Embryonic facial prominence (tissue), 1 donor: ENCODE data around the gene TOR2A.

Experiments
- DNase-seq: peaks from one replicate; pipeline ENCODE4 v3.0.0-alpha.2; 2016; ENCODE audit errors: extremely low spot score

TOR2A gene

DNA sequence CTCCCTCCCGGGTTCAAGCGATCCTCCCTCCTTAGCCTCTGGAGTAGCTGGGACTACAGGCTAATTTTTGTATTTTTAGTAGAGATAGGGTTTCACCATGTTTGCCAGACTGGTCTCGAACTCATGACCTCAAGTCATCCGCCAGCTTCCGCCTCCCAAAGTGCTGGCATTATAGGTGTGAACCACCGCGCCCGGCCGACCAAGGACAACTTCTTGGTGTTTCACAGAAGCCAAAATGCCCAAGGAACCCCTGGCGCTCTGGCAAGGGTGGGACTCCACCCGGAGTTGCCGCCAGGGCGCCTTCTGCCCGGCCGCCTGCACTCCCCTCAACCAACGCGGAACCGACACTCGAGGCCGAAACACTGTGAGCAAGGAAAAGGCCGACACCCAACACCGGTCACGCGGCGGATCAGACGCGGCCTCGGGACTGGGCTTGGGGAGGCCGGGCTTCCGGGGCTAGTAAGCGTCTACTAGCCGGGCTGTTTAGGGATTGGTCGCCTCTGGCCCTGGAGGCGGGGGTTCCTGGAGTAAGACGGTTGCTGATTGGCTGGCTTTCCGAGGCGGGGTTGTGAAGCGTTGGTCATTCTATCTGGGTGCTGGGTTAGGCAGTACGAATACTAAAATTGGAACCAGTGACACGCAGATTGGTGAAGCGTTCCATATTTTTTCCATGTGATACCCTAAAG, 36.0 kb downstream of the TOR2A start:
- DNase-seq, result peak; percentile 92

DNA sequence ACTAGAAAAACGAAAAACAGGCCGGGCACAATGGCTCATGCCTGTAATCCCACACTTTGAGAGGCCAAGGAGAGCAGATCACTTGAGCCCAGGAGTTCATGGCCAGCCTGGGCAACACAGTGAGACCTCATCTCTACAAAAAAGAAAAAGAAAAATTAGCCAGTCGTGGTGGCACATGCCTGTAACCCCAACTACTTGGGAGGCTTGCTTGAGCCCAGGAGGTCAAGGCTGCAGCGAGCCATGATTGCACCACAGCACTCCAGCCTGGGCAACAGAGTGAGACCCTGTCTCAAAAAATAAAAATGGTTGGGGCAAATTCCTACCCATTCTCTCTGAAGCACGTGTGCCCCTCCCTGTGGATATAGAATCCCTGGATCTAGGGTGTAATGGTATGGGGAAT, 36.7 kb downstream of the TOR2A start:
- no peak for DNase-seq

DNA sequence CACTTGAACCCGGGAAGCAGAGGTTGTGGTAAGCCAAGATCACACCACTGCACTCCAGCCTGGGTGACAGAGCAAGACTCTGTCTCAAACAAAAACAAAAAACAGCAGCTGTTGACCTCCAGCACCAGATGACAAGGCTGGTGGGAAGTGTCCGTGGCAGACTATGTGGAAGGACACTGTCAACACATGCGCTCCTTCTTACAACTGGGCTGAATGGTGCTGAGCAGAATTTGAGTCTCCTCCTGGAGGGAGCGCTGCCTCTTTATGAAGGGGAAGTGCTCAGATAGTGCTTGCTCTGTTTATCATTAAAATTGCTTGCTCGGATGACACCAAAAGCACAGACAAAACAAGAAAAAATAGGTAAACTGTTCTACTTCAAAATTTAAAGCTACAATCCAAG, 37.5 kb downstream of the TOR2A start:
- no peak for DNase-seq

DNA sequence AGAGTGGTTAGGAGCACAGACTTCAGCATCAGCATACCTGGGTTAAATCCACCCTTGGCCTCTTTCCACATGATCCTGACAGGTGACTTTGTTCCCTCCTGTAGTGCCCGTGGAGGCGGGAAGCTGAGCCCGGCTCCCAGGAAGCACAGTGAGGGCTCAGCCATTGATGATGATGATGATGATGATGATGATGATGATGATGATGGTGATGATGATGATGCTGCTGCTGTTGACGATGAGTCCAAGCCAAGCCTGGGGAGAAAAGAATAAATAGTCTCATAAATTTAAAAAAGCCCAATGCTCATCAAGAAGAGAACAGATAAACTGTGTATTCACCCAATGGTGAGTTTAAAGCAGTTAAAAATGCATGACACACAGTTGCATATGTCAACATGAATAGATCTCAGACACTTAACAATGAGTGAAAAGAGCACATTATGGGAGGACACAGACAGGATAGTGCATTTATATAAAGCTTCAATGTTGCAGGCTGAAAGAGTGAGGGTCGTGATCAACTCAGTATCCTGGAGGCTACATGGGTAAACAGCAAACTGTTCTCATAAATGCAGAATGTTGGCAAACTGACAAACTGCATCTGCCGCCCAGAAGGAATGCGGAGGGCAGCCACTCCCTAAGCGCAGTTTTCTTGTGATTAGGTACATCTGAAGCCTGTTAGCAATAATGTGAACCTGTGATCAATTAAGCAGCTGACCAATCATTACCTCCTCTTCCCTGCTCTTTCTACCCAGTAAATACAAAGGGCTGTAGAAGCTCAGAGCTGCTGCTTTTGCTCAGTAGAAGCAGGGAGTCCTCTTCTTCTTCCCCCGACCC, 40.0 kb downstream of the TOR2A start:
- DNase-seq, result no peak

DNA sequence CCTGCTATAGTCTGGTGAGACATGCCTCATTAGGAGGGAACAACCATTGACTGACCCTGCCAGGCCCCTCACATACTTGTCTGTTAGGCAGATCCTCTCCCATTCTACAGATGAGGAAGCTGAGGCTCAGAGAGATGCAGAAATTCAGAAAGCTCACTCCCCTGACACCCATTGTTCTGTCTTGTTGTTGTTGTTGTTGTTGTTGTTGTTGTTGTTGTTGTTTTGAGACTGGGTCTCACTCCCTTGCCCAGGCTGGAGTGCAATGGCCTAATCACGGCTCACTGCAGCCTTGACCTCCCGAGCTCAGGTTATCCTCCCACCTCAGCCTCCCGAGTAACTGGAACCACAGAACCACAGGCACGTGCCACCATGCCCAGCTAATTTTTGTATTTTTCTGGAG, 41.4 kb downstream of the TOR2A start:
- DNase-seq, result no peak

DNA sequence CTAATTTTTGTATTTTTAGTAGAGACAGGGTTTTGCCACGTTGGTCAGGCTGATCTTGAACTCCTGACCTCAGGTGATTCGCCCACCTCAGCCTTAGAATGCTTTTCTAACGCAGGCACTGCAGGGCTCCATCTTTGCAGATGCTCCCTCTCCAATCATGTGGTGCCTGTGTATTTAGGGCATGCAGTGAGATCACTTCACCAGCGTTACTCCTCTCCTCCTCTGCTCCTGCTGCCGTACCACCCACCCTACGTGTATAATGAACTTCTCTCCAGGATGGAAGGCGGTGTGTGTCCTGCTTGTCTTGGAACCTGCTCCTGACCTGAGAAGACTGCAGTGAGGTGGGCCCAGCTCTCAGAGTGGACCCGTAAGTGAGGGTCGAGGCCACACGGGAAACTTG, 42.0 kb downstream of the TOR2A start:
- DNase-seq, result no peak

DNA sequence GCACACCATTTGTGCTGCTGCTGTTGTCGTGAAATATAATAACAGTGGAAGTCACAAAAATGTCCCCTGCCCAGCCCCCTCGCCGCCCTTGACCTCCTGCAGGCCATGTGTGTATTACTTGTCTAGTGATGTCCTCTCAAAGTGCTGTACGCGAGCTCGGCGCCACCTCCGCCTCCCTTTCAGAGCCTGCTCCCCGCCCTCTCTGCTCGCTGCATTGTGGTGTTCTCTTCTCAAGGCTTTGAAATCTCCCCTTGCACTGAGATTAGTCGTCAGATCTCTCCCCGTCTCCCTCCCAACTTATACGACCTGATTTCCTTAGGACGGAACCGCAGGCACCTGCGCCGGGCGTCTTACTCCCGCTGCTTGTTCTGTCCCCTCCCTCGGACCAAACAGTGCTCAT, 43.0 kb downstream of the TOR2A start:
- DNase-seq, result no peak

DNA sequence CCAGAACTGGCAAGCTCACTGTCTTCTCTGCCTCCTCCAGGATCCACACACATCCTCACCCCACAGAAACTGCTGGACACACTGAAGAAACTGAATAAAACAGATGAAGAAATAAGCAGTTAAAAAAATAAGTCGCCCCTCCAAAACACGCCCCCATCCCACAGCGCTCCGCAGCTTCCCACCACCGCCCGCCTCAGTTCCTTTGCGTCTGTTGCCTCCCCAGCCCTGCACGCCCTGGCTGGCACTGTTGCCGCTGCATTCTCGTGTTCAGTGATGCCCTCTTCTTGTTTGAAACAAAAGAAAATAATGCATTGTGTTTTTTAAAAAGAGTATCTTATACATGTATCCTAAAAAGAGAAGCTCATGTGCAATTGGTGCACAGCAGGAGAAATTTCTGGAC, 44.4 kb downstream of the TOR2A start:
- no peak for DNase-seq

DNA sequence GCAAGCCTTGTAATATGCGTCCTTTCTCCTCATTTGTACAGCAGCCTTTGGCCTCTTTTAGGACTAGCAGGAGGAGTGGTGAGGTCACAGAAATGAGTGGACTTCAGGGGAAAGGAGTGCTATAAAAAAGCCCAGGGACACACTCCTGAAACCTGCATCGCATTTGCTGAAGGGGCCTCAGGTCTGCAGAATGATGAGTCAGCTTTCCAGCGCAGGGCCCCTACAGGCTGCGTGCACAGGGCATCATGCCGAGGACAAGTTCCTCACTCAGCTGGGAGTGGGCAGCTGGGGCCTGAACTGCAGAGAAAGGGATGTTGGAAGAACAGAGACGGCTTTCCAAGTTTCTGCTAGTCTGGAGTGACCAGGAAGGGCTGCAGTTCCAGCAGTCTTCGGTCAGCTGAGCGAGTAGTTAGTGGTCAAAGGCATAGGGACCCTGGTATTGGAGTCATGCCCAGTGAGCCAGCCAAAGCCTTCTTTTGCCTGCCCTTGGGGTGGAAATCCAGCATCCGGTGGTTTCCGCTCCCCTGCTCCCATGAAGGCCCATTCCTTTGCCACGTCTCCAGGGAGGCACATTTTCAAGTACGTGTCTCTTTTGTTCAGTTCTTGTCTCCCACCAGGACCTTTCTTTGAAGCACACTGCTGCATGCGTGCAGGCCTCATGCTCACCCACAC, 45.6 kb downstream of the TOR2A start:
- DNase-seq, result no peak

DNA sequence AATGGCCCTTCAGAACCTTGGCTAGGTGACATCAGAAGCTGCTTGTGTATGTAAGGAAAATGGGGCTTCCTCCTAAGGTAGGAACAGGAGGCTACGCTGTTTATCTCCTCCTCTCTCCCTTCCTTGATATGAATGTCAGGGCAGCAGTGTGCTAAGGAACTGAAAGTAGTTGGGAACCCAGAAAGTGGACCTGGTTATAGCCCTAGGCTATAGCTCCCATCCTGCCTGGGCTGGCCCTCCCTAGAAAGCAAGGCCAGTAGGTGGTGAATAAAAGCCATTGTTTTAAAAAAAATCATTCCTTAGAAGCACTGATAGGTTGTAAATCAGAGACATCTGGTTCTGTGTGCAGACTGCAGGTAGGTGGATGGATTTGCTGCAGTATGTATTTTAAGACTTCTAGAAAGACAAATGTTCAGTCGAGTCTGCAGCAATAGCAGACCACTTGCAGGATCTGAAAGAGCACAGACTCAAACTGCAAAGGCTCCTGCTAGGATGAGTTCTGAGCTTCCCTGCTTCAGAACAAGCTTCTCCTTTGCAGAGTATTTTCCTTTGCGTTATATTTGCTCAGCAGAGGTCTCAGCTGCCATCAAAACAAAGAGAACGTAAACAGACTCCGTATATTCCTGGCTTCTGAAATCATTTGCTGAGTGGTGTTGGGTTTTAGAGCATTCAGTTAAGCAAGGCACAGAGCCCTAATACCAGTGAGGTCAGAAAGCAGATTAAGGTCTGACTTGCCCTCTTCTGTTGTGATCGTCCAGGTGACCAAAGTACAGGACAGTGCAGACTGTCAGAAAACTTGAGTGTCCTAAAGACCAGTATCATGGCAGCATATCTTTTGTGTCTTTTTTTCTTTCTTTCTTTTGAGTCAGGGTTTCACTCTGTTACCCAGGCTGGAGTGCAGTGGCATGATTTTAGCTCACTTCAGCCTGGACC, 48.4 kb downstream of the TOR2A start:
- no peak for DNase-seq

DNA sequence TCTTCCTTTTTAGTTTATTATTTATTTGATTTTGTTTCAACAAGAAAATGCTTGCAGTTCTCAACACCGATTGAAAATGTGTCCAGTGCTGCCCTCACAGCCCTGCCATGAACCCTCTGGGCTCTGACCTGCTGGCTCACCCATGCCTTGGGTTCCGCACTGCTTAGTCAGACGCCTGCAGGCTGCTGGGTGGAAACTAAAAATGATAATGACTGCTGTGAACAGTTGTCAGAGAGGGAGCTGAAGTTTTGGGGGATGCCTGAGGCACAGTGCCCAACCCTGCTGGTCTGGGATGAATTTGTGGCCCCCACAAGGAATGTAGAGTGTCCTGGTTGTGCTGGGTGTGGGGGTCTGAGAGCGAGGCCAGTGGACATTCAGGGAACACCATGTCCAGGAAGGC, 50.5 kb downstream of the TOR2A start:
- no peak for DNase-seq

DNA sequence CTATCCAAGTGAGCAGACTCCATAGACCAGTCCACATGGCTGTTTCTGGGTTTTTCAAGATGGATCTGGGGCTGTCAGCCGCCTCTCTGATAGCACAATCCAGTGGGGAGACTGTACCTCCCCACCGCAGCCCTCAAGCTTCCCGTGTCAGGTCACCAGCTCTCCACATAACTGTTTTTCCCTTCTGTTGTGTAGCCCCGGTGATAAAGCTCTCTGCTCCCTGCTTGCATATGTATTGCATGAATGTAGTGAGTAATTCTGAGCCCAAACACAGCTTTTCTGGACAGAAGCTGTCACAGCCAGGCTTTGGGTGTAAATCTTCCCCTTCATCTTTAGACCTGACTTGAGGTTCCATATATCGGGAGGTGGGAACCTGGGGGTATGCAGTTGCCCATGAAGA, 51.4 kb downstream of the TOR2A start:
- DNase-seq, result no peak

DNA sequence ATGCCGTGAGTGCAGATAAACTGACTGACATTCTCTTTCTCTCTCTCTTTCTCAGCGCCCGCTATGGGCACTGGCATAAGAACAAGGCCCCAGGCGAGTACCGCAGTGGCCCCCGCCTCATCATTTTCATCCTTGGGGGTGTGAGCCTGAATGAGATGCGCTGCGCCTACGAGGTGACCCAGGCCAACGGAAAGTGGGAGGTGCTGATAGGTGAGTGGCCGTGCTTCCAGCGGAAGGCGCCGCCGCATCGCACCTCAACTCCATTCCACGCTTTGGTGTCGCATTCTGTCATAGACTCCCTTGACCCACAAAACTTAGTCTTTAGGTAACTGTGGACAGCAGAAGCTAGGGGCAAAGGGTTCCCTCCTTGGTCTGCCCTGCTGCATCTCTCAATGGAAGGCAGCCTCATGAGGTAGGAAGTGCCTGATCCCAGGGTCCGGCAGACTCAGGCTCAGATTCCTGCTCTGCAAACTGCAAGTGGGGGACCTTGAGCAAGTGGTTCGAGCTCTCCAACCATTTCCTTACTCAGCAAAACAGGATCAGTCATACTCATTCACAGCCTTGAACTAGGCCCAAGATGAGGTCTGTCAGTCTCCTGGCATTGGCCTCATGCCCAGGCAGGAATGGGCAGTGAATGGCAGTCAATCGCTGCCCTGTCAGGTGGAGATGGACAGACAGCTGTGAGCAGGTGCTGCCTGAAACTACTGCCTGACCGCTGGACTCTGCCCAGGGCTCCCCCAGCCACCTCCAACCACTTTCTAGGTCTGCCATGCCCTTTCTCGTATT, 52.5 kb downstream of the TOR2A start:
- no peak for DNase-seq
